Eye (tissue), 1 donor: ENCODE results near the gene ATF7IP2.
A peak's percentile ranks its signal among the peaks of the same experiment; 100 is the strongest.
"Not testable (repeated sequence)": the region's sequence is repeated elsewhere in the genome, so short reads cannot be mapped to it uniquely, and the experiment has no call there.

Experiments used
- DNase-seq: peaks from one replicate; pipeline ENCODE4 v3.0.0-alpha.2; 2015

ATF7IP2 gene, protein sequence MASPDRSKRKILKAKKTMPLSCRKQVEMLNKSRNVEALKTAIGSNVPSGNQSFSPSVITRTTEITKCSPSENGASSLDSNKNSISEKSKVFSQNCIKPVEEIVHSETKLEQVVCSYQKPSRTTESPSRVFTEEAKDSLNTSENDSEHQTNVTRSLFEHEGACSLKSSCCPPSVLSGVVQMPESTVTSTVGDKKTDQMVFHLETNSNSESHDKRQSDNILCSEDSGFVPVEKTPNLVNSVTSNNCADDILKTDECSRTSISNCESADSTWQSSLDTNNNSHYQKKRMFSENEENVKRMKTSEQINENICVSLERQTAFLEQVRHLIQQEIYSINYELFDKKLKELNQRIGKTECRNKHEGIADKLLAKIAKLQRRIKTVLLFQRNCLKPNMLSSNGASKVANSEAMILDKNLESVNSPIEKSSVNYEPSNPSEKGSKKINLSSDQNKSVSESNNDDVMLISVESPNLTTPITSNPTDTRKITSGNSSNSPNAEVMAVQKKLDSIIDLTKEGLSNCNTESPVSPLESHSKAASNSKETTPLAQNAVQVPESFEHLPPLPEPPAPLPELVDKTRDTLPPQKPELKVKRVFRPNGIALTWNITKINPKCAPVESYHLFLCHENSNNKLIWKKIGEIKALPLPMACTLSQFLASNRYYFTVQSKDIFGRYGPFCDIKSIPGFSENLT

DNA sequence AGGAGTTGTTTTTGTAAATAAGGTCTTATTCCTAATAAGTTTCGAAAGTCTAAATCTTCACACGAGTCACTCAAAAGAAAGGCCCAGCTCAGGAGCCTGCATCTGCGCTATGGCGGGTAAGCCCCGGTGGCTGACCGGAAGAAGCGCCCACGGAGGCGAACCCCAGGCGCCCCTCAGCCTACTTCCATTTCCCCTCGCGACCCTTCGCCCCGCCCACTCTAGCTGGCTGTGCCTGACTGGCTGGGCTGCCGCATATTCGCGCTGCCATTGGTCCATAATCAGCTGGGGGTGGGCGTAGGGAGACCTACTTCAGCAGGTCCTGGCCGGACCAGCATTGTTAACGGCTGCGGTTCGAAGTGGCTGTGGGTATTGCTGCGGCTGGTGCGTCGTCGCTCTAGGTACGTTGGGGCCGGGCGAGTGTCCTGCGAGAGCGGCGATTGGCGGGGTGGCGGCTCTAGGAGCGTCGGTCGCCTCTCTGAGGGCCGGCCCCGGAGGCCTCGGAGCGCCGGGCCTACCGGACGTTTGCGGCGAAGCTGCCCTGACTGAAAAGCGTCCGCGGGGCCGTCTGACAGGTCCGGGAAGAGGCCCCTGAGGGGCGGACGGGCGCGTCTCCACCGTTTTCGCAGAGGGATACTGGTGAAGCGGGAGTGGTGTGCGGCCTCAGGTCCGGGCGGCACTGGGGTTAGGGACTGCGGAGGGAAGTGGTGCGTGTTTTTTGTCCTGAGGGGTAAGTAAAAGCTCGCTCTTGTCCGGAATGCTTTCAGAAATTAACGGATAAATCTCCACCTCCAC lies at the start of gene ATF7IP2:
TSS of gene ATF7IP2 (plus strand) at position 337 of the 792 bp plus-strand sequence. CDS start 44,560 bp downstream, outside the sequence.
- DNase-seq: peak; percentile 96

DNA sequence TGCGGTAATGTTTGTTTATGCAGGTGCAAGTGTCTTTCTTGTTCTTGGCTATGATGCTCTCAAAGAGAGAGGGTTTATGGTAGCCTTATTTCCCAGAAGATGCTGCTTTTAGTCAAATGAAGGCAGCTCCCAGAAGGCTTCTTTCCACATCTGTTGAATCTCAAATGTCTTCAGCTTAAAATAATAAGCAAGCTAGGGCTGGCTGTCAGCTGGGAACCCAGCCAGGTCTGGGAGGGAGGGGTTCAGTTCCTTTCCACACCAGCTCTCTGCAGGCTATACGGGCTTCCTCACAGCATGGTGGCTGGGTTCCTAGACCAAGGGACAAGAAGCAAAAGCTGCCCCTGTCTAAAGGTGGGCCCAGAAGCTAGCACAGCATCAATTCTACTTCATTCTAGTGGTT lies 47.4 kb upstream of the ATF7IP2 start:
- peak; percentile 39 for DNase-seq

DNA sequence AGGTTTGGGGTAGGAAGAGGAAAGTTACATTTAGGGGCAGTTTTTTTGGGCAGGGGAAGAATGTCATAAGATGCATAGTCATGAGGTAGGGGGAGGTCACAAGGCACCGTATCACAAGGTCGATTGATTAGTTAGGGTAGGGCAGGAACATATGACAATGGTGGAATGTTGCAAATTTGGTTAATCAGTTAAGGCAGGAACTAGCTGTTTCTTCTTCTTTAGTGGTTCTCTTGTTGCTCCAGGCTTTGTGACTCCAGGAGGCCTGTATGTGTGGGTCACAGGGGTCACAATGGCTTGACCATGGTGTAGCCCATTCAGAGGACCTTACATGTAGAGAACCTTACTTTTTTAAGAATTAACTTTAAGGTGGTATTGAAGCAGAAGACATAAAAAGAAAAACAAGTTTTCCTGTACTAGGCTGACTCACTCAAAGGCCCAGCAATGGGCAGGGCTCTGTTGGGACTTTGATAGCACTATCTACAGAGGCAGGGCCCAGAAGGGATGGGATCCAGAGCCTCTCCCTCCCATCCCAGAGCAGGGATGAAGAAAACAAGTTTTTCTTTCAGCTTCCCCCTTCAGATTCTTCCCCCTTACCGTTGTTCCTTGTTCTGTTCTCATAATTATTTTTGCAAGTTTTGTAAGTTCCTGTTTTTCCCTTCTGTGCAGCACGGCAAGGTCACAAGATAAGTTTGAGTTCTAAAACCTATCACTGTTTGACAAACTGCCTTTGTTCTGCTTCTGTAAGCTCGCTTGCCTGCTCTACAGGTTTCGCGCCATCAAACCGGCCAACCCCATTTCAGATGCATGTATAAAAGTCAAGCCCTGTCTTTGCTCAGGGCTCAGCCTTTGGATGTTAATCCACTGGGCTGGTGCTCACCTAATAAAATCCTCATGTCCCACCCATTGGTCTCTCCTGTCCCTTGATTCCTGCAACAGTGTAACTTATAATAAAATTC lies 45.8 kb upstream of the ATF7IP2 start:
- no peak for DNase-seq

DNA sequence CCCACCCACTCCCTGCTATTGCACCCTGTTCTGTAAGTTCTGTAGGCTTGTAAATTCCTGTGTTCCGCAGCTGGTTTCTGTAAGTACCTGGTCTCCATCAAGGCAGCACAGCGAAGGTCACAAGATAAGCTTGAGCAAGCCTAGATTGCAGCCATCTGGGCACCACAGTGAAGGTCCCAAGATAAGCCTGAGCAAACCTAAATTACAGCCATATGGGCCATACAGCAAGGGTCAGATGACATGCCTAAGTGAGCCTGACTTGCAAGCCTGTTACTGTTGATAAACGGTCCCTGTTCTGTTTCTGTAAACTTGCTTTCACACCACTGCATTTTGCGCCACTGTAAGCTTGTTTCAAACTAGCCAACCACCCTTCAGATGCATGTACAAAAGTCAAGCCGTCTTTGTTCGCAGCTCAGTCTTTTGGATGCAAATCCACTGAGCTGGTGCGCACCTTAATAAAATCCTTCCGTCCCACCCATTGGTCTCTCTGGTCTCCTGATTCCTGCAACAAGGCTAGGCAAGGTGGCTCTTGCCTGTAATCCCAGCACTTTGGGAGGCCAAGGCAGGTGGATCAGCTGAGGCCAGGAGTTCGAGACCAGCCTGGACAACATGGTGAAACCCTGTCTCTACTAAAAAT lies 42.6 kb upstream of the ATF7IP2 start:
- no peak for DNase-seq

DNA sequence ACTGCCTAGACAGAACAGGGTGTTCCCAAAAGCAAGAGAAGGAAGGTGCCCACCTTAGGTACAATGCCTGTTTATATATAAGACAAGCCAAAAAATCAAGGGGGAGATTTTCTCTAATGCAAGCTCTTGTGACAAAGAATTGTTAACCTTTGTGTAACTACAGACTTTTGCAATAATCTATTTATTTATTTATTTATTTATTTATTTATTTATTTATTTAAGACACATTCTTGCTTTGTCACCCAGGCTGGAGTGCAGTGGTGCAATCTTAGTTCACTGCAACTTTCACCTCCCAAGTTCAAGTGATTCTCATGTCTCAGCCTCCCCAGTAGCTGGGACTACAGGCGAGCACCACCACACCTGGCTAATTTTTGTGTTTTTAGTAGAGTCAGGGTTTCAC lies 41.2 kb upstream of the ATF7IP2 start:
- not testable (repeated sequence) for DNase-seq

DNA sequence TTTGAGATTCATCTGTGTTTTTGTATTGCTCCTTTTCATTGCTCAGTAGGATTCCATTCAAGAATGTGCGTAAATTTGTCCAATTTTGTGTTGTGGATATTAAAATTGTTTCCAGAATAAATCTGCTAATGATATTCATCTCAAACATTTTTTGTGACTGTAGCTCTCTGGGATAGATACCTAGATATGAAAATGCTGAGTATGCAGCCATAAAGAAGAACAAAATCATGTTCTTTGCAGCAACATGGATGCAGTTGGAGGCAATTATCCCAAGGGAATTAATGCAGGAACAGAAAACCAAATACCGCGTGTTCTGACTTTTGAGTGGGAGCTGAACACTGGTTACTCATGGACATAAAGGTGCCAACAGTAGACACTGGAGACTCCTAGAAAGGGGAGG lies 40.2 kb upstream of the ATF7IP2 start:
- no peak for DNase-seq

DNA sequence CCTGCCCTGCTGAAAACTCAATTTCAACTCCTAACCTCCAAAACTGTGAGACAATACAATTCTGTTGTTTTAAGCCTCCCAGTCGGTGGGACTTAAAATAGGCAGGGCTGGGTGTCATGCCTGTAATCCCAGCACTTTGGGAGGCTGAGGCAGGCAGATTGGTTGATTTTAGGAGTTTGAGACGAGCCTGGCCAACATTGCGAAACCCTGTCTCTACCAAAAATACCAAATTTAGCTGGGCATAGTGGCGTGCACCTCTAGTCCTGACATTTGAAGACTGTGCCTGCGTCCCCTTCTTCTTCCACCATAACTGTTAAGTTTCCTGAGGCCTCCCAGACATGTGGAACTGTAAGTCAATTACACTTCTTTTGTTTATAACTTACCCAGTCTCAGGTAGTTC lies 36.0 kb upstream of the ATF7IP2 start:
- DNase-seq: no peak

DNA sequence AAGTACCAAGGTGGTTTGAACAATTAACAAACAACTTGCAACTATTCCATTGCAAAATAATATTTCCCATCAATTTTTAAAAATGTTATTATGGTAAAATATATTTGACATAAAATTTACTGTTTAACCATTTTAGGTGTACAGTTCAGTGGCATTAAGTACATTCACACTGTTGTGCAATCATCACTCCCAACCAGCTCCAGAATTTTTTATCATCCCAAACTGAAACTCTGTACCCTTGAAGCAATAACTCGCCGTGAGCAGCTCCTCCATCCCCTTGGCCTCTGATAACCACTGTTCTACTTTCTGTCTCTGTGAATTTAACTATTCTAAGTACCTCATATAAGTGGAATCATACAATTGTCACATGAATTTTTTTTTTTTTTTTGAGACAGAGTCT lies 33.6 kb upstream of the ATF7IP2 start:
- DNase-seq: no peak

DNA sequence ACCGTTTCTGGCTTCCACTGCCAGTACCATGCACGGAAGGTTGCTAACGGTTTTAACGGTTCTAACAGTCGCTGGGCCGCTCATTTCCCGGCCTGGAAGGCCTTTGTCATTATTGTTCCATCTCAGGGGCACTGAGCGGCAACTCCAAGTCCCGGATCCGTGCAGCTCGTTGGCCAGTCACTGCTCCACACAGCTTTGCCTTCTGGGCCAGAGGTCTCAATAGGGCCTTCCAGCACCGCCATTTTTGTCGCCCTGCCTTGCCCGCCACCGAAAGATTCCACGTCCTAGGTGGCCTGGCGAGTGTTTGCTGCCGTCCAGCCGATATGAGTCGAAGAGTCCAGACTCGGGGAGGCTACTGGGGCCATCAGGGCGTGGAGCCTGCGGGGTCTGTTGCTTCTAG lies 30.3 kb upstream of the ATF7IP2 start:
- DNase-seq: no peak

DNA sequence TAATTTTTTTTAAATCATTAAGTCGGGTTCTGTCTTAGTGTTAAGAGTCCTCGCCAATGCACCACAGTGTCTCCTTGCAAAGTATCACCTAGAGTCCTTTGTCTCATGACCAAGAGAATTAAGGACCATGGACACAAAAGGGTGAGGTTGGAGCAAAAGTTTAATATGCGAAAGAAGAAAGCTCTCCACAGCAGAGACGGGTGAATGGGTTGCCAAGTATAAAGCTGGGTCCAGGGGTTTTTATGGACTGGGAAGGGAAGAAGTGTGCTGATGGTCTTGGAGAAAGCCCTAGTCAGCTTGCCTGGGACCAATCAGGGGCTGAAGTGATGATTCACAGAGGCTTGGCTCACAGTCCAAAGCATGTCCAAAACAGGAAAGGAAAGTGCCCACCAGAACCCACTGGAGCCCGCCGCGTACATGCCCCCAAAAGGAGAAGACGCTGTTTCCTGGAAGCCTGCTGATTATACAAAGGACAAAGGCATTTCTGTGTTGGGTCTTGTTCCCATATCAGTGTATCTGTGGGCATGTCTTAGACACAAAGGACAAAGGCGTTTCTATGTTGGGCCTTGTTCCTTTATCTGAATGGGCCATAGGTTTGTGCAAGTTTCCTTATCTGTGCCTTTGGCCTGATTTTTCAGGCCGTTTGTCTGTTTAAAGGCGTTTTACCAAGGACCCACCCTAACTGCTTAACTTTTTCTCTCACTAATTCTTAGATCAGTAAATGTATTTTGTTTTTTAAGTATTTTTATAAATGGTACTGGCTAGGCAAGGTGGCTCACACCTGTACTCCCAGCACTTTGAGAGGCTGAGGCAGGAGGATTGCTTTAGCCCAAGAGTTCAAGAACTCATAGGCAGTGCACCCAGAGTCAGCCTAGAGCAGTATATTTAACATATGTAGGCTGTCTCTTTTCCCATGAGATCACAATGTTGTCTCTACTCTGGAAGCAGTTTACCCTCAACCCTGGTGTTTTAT lies 28.7 kb upstream of the ATF7IP2 start:
- no peak for DNase-seq

DNA sequence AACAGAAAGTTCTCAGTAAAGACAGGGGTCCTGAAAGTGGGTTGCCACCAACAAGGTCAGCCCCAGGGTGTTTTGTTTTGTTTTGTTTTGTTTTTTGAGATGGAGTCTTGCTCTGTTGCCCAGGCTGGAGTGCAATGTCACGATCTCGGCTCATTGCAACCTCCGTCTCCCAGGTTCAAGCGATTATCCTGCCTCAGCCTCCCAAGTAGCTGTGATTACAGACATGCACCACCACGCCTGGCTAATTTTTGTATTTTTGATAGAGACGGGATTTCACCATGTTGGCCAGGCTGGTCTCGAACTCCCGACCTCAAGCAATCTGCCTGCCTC lies 24.1 kb upstream of the ATF7IP2 start:
- not testable (repeated sequence) for DNase-seq

DNA sequence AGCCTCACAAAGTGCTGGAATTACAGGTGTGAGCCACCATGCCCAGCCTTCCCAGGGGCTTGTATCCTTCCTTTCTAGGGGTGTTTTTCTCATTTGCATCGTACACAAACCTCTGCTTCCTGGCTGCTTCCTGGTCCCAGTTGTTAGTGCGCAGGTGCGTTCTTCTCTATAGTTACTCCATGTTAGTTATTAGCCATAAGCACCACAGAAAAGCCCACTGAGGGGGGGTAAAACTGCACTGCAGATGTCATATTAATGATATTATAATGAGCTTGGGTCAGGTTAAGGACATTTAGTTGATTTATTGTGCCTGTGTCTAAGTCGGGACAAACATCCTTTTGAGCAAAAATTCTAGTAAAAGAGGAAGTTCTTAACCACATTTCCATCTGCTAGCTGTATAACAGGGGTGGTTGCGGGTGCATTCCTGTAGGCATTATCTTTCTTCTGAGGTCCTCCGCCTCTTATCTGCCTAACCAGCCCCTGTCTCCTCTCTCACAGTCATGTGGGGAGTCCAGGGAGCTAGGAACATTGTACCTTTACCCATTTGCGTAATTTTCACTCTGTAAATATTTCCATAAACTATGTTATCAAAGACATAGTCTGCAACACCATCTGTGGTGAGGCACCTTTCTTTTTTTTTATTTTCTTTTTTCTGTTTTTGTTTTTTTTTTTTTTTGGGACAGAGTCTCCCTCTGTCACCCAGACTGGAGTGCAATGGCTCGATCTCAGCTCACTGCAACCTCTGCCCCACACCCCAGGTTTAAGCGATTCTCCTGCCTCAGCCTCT lies 23.6 kb upstream of the ATF7IP2 start:
- DNase-seq: no peak

DNA sequence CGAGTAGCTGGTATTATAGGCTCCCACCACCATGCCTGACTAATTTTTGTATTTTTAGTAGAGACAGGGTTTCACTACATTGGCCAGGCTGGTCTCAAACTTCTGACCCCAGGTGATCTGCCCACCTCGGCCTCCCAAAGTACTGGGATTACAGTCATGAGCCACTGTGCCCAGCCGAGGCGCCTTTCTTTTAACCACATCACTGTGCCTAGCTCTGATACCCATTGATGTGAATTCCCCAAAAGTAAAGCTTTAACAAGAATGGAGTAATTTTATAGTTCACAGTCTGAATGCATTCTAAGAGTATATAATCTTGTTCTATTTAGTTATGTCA lies 23.0 kb upstream of the ATF7IP2 start:
- DNase-seq: not testable (repeated sequence)

DNA sequence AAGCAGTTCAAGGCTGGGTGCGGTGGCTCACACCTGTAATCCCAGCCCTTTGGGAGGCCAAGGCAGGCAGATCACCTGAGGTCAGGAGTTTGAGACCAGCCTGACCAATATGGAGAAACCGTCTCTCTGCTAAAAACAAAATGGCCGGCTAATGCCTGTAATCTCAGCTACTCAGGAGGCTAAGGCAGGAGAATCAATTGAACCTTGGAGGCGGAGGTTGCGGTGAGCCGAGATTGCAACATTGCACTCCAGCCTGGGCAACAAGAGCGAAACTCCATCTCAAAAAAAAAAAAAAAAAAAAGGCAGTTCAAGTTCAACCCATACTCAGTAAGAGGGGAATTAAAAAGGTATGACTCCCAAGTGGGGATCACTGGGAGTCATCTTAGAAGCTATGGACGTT lies 19.2 kb upstream of the ATF7IP2 start:
- DNase-seq: not testable (repeated sequence)

DNA sequence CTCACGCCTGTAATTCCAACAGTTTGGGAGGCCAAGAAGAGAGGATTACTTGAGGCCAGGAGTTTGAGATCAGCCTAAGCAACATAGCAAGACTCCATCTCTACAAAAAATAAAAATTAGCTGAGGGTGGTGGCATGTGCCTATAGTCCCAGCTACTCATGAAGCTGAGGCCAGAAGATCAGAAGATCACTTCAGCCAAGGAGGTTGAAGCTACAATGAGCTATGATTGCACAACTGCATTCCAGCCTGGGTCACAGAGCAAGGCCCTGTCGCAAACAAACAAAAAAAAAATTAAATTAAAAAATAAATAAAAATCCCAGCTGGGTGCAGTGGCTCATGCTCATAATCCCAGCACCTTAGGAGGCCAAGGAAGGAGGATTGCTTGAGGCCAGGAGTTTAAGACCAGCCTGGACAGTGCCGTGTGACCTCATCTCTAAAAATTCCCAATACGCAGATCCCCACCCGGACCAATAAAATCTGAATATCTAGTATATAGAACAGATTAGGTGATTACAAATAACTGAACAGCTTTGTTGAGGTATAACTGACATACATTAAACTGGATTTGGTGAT lies 18.2 kb upstream of the ATF7IP2 start:
- DNase-seq: no peak

DNA sequence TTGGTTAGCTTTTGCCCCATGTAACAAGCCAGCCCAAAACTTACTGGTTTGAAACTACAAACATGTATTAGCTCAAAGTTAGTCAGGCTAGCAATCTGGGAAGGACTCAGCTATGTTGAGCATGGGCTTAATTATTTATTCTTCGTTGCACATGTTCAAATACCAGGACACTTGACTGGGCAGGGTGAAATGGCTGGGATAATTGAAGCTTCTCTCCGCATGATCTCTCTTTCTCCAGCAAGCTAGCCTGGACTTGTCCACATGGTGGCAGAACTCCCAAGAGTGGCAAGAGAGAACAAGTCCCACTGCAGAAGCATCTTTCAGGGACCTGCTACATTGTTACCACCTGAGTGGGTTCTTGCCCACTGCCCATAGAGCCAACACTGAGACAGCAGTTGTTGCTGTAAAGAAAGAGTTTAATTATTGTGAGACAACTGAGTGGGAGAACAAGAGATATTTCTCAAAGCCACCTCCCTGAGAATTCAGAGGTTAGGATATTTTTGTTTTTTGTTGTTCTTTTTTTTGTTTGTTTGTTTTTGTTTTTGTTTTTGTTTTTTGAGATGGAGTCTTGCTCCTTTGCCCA lies 16.8 kb upstream of the ATF7IP2 start:
- DNase-seq: peak; percentile 65

DNA sequence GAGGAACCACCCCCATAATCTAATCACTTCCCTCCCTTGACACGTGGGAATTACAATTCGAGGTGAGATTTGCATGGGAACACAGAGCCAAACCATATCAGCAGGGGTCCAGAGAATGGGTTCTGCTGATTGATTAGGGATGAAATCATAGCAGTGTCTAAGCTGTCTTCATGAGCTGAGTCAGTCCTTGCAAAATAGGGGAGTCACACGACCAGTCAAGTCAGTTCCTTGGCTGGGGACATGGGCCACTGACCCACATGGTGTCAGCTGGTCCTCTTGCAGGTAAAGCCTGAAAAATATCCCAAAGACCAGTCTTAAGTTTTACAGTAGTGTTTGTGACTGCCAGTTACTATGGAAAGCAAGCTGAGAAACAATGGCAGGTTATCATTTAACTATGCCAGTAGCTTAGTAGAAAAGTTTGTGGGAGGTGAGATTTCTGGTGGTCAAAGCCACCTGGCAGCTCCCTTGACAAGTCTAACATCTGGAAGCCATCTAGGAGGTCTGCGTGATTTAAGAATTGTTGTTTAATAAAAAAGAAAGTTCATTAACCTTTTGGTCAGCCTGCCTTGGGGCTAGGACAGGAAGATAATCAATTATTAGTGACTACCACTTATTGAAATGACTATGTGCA lies 15.7 kb upstream of the ATF7IP2 start:
- DNase-seq: no peak

DNA sequence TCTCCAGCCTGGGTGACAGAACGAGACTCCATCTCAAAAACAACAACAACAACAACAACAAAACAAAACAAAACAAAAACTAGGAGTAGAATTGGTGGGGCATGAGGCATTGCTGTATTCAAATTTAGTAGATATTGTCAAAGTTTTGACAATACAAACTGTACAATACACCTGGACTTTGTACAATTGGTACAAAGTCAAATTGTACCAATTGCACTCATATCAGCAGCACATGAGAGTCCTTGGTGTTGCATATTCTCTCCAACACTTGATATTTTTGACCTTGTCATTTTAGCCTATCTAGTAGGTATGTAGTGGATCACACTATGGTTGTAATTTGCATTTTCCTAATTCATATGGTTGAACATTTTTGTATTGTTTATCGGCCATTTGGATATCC lies 14.3 kb upstream of the ATF7IP2 start:
- no peak for DNase-seq

DNA sequence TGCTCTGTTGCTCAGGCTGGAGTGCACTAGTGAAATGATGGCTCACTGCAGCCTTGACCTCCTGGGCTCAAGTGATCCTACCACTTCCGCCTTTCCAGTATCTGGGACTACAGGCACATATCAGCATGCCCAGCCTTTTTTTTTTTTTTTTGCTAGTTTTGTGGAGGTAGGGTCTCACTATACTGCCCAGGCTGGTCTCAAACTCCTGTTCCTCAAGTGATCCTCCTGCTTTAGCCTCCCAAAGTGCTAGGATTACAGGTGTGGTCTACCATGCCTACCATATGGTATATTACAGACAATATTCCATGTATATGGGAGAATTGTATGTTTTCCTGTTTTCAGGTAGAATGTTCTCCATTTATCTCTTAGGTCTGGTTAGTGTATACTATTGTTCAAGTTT lies 12.3 kb upstream of the ATF7IP2 start:
- no peak for DNase-seq
